Measurements from ENCODE around the gene TMEM114. TPM values are rescaled to one million over a fixed set of nuclear protein-coding genes. Genes with fewer than 3 reads are reported as not detected.

TMEM114 gene
- total RNA-seq, 1 donor from 2014 or later, result not detected

DNA sequence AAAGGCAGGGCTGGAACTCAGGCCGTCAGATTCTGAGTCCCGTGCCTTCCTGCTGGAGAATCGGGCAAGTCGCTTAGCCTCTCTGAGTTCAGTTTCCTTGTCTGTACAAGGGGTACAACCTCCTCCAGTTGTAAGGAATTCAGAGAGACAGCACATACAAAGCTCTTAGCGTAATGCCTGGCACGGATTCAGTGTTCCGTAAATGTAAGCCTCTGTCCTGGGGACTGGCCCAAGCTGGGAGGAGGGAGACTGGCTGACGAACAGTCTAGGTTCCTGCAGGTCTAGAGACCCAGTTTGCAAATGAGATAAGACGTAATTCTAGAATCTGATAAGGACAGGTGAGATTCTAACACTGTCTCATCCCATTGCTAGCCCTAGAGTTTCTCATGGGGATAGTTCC is 41.1 kb upstream of the TMEM114 start:
- TF ChIP-seq, protein P1, sequence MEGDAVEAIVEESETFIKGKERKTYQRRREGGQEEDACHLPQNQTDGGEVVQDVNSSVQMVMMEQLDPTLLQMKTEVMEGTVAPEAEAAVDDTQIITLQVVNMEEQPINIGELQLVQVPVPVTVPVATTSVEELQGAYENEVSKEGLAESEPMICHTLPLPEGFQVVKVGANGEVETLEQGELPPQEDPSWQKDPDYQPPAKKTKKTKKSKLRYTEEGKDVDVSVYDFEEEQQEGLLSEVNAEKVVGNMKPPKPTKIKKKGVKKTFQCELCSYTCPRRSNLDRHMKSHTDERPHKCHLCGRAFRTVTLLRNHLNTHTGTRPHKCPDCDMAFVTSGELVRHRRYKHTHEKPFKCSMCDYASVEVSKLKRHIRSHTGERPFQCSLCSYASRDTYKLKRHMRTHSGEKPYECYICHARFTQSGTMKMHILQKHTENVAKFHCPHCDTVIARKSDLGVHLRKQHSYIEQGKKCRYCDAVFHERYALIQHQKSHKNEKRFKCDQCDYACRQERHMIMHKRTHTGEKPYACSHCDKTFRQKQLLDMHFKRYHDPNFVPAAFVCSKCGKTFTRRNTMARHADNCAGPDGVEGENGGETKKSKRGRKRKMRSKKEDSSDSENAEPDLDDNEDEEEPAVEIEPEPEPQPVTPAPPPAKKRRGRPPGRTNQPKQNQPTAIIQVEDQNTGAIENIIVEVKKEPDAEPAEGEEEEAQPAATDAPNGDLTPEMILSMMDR (IDR thresholded peaks at IDR 0.05), result no peak
- DNase-seq (ENCODE audit: low spot score in 2 of 2), result no peak
- no peak overlapping the region for H3K27ac ChIP-seq
- no peaks in the 10 kb centered on the region for H3K9me3 ChIP-seq
- intact Hi-C loops (cut with DNase I), result no loop called here
- H3K4me3 ChIP-seq, result no peak overlapping the region
- H3K36me3 ChIP-seq, result peaks cover 62 to 81% of the 10 kb centered on the region in 2 donors
- no peaks in the 10 kb centered on the region for H3K27me3 ChIP-seq
- no peaks in the 10 kb centered on the region for H3K4me1 ChIP-seq

GRCh38 chr16:8630255-8630953 is 40.1 kb upstream of the TMEM114 start:
- intact Hi-C loops (cut with DNase I), result no loop called here

DNA sequence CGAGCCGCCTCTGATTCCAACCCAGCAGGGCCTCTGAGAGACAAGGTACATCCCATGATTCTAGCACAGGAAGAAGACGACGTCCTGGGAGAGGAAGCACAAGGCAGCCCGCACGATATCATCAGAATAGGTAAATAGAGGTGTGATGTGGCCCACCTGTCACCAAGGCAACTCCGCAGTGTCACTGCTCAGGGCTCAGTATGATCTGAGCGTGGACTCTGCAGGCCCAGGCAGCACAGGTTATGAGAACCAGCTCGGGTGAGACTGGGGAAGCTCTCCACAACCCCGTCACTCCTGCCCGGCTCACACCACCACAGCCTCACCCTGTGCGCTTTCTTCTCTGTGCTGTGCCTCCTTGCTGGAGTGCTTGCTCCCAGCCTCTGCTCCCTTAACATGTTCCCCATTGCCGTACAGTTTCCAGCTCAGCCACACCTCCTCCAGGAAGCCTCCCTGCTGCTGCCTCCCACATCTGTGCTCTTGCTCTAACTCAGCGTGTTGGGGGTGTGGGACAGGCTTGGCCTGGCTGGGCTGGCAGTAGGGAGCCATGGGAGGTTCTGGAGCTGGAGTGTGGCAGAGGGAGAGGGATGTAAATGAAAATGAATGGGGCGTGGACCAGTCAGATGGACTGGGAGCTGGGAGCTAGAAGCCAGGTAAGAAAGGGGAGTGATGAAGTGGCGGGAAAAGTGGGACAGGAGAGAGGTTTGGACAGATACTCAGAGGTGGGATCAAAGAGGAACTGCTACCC is 38.8 kb upstream of the TMEM114 start:
- Histone ChIP-seq H3K36me3 (peaks cover 57 to 78% of the 10 kb centered on the region in 2 donors), H3K4me1 (no peaks in the 10 kb centered on the region), H3K27me3 (no peaks in the 10 kb centered on the region), H3K27ac (no peak overlapping the region), H3K4me3 (no peak overlapping the region), H3K9me3 (no peaks in the 10 kb centered on the region)
- no peak for DNase-seq (ENCODE audit: low spot score in 2 of 2)
- TF ChIP-seq, protein P1 (IDR thresholded peaks at IDR 0.05), result no peak
- intact Hi-C loops (cut with DNase I), result no loop called here

More at GRCh38 chr16:8630255-8630953, 40.1 kb upstream of the TMEM114 start:
- Histone ChIP-seq H3K27me3 (no peaks in the 10 kb centered on the region), H3K27ac (no peak overlapping the region), H3K4me1 (no peaks in the 10 kb centered on the region), H3K9me3 (no peaks in the 10 kb centered on the region), H3K36me3 (peaks cover 65 to 83% of the 10 kb centered on the region in 2 donors), H3K4me3 (no peak overlapping the region)
- no peak for DNase-seq (ENCODE audit: low spot score in 2 of 2)
- TF ChIP-seq, protein P1 (IDR thresholded peaks at IDR 0.05), result no peak

DNA sequence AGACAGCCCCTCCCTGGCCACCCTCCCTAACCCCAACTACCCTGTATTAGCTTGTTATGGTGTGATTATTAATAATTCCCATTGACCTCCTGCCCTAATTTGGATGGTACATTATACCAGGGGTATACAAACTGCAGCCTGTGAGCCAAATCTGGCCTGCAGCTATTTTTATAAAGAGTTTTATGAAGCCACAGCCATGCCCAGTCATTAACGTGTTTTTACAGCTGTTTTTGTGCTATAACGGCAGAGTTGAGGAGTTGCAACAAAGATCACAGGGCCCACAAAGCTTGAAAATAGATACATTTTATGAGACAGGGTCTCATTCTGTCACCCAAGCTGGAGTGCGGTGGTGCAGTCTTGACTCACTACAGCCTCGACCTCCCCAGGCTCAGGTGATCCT is 37.1 kb upstream of the TMEM114 start:
- no peak overlapping the region for H3K27ac ChIP-seq
- no peaks in the 10 kb centered on the region for H3K27me3 ChIP-seq
- H3K9me3 ChIP-seq, result no peaks in the 10 kb centered on the region
- TF ChIP-seq, protein P1 (IDR thresholded peaks at IDR 0.05), result no peak
- intact Hi-C loops (cut with DNase I), result no loop called here
- H3K4me3 ChIP-seq, result no peak overlapping the region
- peaks cover 53 to 71% of the 10 kb centered on the region in 2 donors for H3K36me3 ChIP-seq
- no peak for DNase-seq (ENCODE audit: low spot score in 2 of 2)
- H3K4me1 ChIP-seq, result peaks cover 7 to 8% of the 10 kb centered on the region in 2 donors

- no peak for DNase-seq (ENCODE audit: low spot score in 2 of 2)
- intact Hi-C loops (cut with DNase I), result no loop called here
- Histone ChIP-seq H3K27me3 (no peaks in the 10 kb centered on the region), H3K4me3 (no peak overlapping the region), H3K4me1 (peaks cover 8 to 10% of the 10 kb centered on the region in 2 donors), H3K36me3 (peaks cover 53 to 67% of the 10 kb centered on the region in 2 donors), H3K27ac (no peak overlapping the region), H3K9me3 (no peaks in the 10 kb centered on the region)
- TF ChIP-seq, protein P1 (IDR thresholded peaks at IDR 0.05), result no peak
Measured at GRCh38 chr16:8626946-8627345, 36.6 kb upstream of the TMEM114 start.
